Measurements from ENCODE around the gene TBL1XR1.

TBL1XR1 gene

DNA sequence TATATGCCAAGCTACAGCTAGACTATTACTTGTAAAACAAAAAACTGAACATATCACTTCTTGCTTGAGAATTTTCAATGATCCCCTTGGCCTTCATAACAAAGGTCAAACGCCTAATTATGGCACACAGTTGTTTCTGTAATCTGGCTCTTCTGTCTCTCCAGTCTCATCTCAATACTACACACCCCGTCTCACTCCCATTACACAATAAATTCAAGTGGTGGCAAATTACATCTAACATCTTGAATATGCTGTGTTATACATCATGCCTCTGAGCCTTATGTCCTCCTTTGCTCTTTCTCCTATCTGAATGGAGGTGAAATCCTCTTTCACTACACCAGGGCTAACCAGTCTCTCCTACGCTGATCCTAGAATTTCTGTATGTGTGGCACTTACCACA is 140.4 kb downstream of the TBL1XR1 start:
- peaks cover 4 to 10% of the 10 kb centered on the region in 2 donors for H3K36me3 Mint-ChIP-seq
- no peak overlapping the region for H3K4me3 Mint-ChIP-seq
- H3K27ac Mint-ChIP-seq = no peak overlapping the region
- H3K4me1 Mint-ChIP-seq = peaks cover 7 to 21% of the 10 kb centered on the region in 2 donors
- DNase-seq (no peak), ATAC-seq (replicated peaks) (peak in 1 of 2 donors; percentile 21)
- no peaks in the 10 kb centered on the region for H3K9me3 Mint-ChIP-seq
- H3K27me3 Mint-ChIP-seq = no peaks in the 10 kb centered on the region

DNA sequence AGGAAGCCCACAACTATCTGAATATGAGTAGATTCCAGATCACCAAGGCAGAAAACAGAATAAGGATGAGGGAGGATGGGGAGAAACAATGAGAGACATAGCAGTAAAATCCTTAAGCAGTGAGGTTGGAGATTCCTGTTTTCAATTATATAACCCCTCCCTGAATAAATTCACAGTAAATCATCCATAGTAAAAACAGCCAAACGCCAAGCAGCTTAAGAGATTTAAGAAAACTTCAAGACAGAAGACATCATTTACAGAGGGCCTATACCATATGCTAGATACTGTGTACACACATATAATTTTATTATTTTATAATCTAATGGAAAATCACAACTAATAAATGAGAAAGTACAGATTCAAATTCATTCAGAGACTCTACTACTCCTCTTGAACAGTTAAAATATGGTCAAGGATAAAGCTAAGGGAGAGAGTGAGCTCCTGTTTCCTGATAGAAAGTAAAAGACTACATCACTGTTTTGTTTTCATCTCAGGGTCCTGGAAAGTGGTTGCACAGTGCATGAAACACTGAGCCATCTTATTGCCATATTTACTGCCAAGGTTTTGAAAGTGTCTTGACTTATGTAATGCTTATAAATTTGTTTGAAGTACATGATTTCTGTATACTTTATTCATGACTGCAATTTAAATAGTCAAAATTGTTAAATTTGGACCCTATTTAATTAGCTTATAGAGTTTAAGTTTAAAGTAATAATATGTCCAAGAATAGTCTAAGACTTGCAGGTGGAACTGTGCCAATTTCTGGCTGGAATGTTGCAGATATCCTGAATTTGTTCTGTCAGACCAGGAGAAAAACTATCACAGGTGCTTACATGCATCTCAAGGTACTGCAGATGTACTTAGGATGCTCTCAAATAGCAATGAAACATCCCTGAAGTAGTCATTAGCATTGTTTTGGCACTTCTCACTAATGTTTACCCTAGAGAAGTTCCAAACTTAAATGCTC is 141.4 kb downstream of the TBL1XR1 start:
- no peak overlapping the region for H3K4me3 Mint-ChIP-seq
- no peak for ATAC-seq (replicated peaks)
- no peak overlapping the region for H3K27ac Mint-ChIP-seq
- DNase-seq = no peak
- H3K9me3 Mint-ChIP-seq = no peaks in the 10 kb centered on the region
- peaks cover 7 to 12% of the 10 kb centered on the region in 2 donors for H3K36me3 Mint-ChIP-seq
- peaks cover 10 to 27% of the 10 kb centered on the region in 2 donors for H3K4me1 Mint-ChIP-seq
- H3K27me3 Mint-ChIP-seq = no peaks in the 10 kb centered on the region

DNA sequence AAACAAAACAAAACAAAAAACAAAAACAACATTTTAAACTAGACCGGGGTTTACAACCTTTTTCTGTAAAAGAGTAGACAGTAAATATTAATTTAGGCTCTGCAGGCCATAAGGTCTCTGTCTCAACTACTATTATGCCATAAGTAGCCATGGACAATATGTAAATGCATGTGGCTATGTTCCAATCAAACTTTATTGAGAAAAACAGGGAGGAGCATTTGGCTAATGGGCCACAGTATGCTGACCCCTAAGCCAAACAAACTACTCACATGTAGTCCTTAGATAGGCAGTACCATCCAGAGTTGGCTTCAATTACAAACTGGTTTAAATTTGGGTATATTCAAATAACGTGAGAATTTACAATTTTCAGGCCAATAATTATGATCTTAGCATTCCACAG is 144.2 kb downstream of the TBL1XR1 start:
- Mint-ChIP-seq H3K4me1 (peaks cover 8 to 16% of the 10 kb centered on the region in 2 donors), H3K36me3 (peaks cover 14 to 16% of the 10 kb centered on the region in 2 donors), H3K27me3 (no peaks in the 10 kb centered on the region), H3K9me3 (no peaks in the 10 kb centered on the region), H3K4me3 (no peak overlapping the region), H3K27ac (no peak overlapping the region)
- DNase-seq (no peak), ATAC-seq (replicated peaks) (no peak)

DNA sequence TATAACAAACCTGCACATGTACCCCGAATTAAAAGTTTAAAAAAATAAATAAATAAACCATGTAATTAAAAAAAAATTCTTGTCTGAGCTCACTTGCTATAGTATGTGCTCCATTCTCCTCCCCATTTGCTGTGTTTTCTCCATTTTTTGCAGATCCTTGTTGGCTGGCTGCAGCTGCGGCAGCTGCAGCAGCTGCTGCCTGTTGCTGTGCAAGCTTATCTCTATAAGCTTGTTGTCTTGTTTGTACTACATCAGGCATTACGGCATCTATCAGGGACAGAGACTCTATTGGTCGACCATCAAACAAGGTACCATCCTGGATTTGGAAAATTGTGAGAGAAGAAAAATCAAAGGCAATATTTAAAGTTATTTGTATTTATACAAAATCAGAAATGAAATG is 145.9 kb downstream of the TBL1XR1 start:
- DNase-seq = no peak
- Mint-ChIP-seq H3K36me3 (peaks cover 20 to 23% of the 10 kb centered on the region in 2 donors), H3K4me3 (no peak overlapping the region), H3K9me3 (no peaks in the 10 kb centered on the region), H3K27me3 (no peaks in the 10 kb centered on the region), H3K4me1 (peaks cover 8 to 16% of the 10 kb centered on the region in 2 donors), H3K27ac (peak overlapping the region; percentile 78)
- no peak for ATAC-seq (replicated peaks)

DNA sequence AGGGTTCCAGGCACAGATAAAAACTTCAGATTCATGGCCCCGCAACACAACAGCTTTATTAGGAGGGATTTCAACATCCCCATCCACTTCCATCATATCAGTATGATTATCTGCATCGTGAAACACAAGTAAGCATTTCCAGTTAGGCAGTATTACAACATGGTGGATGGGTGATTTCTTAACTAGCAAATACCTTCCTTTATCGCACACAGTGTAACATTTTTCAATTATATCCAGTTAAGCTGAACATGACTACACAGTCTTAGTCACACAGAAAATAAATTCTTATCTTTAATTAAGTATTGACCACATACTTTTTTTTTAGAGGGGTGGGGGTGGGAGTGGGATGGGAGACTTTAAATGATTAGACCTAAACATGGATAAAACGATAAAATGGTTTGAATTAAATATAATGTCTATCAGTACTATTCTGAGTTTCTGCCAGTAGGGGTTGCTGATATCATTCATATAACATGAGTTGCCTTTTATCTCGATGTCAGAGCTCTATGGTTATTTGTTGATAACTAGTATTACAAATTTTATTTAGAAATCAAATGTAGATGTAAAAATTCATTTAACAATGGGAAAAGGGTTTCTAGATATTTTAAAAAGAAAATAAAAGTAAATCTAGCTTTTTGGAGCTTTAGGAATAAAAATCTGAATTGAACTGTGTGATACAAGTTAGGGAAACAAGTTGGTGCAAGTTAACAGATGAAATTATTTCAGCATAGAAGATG is 146.6 kb downstream of the TBL1XR1 start:
- Mint-ChIP-seq H3K27me3 (no peaks in the 10 kb centered on the region), H3K36me3 (peaks cover 21 to 27% of the 10 kb centered on the region in 2 donors), H3K4me1 (peaks cover 8 to 12% of the 10 kb centered on the region in 2 donors), H3K9me3 (no peaks in the 10 kb centered on the region), H3K27ac (no peak overlapping the region), H3K4me3 (no peak overlapping the region)
- DNase-seq = no peak
- ATAC-seq (replicated peaks) = peak; percentile 53 to 65

DNA sequence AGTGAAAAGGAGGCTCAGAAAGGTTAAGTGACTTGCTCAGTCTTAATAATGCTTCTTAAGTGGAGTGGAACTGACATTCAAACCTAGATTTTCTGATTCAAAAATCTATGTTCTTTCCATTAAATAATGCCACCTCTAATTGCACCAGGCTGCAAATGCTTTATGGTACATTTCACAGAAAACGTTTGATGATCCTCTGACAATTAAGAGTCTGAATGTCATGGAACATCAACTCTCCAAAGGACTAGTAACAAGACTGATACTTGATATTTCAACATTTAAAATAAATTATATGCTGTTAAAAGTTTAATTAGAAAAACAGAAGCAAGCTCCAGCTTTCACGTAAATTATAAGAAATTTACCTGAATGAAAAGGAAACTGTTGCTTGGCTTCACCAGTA is 151.5 kb downstream of the TBL1XR1 start:
- ATAC-seq (replicated peaks) (no peak), DNase-seq (no peak)
- Mint-ChIP-seq H3K27ac (no peak overlapping the region), H3K4me1 (peaks cover 6 to 16% of the 10 kb centered on the region in 2 donors), H3K27me3 (no peaks in the 10 kb centered on the region), H3K9me3 (peaks cover 0 to 2% of the 10 kb centered on the region in 2 donors), H3K4me3 (no peak overlapping the region), H3K36me3 (peaks cover 53 to 57% of the 10 kb centered on the region in 2 donors)

DNA sequence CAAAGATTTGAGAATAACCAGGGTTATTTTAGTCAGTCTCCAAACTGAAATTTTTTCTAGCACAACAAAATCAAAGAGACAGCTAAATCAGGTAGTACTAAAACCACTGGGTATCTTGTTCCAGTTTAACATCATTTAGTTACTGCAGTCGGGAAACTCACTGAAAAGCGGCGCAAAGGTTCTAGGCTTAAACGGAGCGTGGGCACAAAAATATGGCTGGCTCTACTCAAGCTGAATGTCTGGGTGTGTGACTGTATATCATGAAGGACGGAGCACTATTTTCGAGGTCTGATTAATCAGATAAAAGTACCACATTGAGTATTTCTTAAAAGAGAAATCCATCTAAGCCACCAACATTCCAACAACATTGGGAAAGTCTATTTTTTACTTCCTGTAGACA is 152.1 kb downstream of the TBL1XR1 start:
- no peak overlapping the region for H3K27ac Mint-ChIP-seq
- no peaks in the 10 kb centered on the region for H3K27me3 Mint-ChIP-seq
- H3K36me3 Mint-ChIP-seq = peaks cover 55 to 60% of the 10 kb centered on the region in 2 donors
- no peak for DNase-seq
- peaks cover 6 to 21% of the 10 kb centered on the region in 2 donors for H3K4me1 Mint-ChIP-seq
- no peak overlapping the region for H3K4me3 Mint-ChIP-seq
- no peak for ATAC-seq (replicated peaks)
- peaks cover 0 to 2% of the 10 kb centered on the region in 2 donors for H3K9me3 Mint-ChIP-seq

DNA sequence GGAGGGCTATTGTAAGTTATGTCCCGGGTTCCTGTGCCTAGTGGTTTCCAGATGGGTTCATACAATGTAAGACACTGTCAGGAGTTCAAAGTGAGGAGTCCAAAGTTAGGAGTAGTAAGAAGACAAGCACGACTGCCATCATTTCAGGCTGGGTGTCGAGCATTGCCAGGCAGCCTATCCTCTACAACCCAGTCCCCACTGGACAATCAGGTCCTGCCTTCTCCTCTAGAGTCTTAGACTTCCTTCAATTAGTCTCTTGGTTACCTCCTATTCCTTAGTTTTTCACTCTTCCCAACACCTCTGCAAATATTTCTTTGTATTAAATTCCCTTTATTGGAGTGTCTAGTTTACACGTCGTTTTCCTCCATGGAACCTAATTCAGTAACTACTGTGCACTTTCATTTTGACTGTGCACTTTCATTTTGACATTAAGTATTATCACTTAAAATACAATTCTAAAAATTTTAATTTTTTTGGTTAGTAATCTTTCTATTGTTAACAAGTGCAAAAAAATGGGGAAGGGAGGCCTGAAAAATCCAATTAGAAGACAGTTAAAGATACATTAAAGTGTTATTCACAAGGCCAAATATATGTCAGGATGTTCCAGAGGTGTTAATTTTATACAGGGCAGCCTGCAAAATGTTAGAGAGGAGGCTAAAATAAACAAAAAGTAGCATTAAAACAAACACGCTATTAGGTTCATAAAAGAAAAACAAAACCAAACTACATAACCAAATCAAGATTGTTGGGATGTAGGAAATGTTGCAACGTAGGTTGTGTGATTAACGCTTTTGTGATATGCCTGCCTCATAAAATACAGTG is 155.3 kb downstream of the TBL1XR1 start:
- Mint-ChIP-seq H3K27ac (peak overlapping the region; percentile 15), H3K4me3 (no peak overlapping the region), H3K36me3 (peaks cover 60 to 69% of the 10 kb centered on the region in 2 donors), H3K9me3 (peaks cover 0 to 2% of the 10 kb centered on the region in 2 donors), H3K27me3 (no peaks in the 10 kb centered on the region), H3K4me1 (peaks cover 9 to 30% of the 10 kb centered on the region in 2 donors)
- ATAC-seq (replicated peaks) (no peak), DNase-seq (no peak)

DNA sequence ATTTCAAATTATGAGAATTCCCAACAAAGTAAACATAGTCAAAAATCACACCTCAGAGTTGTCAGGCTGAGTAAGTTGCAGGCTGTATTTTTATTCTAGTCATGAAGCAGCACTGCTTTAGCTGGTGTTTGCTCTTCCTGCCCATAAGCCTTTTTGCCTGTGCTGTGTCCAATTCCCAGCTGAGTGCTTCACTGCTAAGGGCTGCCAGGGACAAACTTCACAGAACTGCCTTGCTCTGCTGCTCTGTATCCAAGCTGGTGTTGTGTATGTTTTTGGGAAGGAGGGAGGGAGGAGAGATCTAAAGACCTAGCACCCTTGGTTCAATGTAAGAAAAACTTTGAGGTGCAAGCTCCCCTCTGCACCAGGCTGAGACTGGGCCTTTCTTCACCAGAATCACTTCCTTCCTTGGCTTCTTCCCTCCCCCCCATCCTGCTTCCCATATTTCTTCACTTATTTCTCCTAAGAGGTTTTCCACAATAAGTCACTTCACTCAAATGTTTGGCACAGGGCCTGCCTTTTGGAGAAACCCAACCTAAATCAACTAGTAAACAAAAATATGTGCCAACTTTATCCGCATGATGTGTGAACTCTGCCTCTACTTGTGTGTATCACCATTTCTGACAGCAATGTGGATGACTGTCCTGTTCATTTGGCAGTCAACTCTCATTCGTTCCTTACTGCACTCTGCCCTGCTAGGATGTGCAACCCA is 156.1 kb downstream of the TBL1XR1 start:
- no peaks in the 10 kb centered on the region for H3K27me3 Mint-ChIP-seq
- peak overlapping the region; percentile 15 for H3K27ac Mint-ChIP-seq
- ATAC-seq (replicated peaks) = no peak
- H3K9me3 Mint-ChIP-seq = peaks cover 0 to 2% of the 10 kb centered on the region in 2 donors
- DNase-seq = no peak
- peaks cover 61 to 69% of the 10 kb centered on the region in 2 donors for H3K36me3 Mint-ChIP-seq
- peaks cover 9 to 30% of the 10 kb centered on the region in 2 donors for H3K4me1 Mint-ChIP-seq
- no peak overlapping the region for H3K4me3 Mint-ChIP-seq

DNA sequence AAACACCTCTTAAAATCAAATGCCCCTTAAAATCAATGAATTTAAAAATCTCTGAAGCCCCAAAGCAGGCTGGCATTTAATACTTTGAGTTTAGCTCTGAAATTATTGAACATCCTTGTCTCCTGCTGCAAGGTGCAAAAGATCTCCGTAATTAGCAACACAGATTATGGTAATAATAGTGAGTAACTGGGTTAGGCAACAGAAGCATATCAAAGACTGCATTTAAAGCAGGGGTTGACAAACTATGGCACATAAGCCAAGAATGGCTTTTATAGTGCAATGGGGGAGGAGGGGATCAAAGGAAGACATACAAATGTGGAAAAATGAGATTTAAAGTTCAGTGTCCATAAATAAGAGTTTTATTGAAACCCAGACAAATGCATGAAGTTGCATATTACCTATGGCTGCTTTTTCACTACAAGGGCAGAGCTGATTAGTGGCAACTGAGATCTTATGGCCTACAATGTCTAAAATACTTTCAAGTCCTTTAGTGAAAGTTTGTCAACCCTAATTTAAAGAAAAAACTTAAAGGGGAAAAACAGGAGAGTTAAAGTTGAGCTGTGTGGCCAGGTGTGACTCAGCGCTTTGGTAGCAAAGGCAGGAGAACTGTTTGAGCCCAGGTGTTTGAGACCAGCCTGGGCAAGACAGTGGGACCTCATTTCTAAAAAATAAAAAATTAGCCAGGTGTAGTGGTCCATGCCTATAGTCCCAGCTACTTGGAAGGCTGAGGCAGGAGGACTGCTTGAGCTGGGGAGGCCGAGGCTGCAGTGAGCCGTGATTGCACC is 157.6 kb downstream of the TBL1XR1 start:
- Mint-ChIP-seq H3K36me3 (peaks cover 64 to 72% of the 10 kb centered on the region in 2 donors), H3K4me1 (peaks cover 9 to 39% of the 10 kb centered on the region in 2 donors), H3K27me3 (no peaks in the 10 kb centered on the region), H3K4me3 (no peak overlapping the region), H3K27ac (no peak overlapping the region), H3K9me3 (peaks cover 0 to 2% of the 10 kb centered on the region in 2 donors)
- ATAC-seq (replicated peaks) (no peak), DNase-seq (no peak)

DNA sequence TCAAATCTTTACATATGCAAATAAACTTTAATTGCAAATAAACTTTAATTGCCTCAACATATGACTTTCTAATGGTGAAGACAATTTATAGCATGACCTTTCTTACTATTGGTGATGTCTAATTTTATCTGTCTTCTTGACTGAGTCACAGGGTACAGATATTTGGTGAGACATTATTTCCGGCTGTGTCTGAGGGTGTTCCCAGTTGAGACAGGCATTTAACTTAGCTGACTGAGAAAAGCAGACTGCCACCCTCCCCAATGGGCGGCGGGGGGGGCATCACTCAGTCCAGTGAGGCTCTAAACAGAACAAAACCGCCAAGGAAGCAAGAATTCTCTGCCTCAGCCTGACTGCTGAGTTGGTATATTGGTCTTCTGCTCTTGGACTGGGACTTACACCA is 160.0 kb downstream of the TBL1XR1 start:
- Mint-ChIP-seq H3K4me1 (peaks cover 9 to 36% of the 10 kb centered on the region in 2 donors), H3K4me3 (no peak overlapping the region), H3K36me3 (peaks cover 58 to 67% of the 10 kb centered on the region in 2 donors), H3K9me3 (no peaks in the 10 kb centered on the region), H3K27me3 (no peaks in the 10 kb centered on the region), H3K27ac (no peak overlapping the region)
- DNase-seq (no peak), ATAC-seq (replicated peaks) (peak; percentile 39 to 48)

DNA sequence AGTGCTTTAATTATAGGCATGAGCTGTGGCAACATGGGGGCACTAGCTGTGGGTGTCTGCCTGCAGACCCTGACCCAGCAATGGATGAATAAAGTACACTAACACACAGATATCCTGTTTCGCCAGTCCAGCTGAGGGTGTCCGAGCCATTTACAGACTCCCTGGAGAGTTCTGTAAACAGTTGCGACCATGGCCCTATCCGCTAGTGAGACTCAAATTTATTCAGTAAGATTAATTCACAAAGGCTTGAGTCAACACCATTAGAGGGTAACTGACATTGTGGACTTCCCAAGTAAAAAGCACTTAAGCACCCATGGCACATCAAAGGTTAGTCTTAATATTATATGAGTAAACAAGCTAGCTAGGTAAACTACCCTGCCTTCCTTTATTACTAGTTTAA is 161.6 kb downstream of the TBL1XR1 start:
- Mint-ChIP-seq H3K27me3 (no peaks in the 10 kb centered on the region), H3K36me3 (peaks cover 51 to 58% of the 10 kb centered on the region in 2 donors), H3K4me1 (peaks cover 3 to 25% of the 10 kb centered on the region in 2 donors), H3K4me3 (peak overlapping the region in 1 of 2 donors; percentile 1), H3K27ac (no peak overlapping the region), H3K9me3 (no peaks in the 10 kb centered on the region)
- DNase-seq (no peak), ATAC-seq (replicated peaks) (no peak)

Data from stimulated activated naive B cell treated with anti-CD40 and anti-IgM and Interleukin-4, amounts not matched to agents 10 μg/mL and 1 μg/mL and 100 μg/mL, for 72 hours (primary cell).